HG03139 (cell line): Measurements from ENCODE around the gene RFX1.
A peak's percentile ranks its signal among the peaks of the same experiment; 100 is the strongest.

ENCODE experiments used
- ATAC-seq: cut with Tn5 transposase; IDR thresholded peaks from one replicate; pipeline ENCODE4 v1.9.1; 2021; ENCODE audit not compliant: unreplicated experiment

The RFX1 gene

DNA sequence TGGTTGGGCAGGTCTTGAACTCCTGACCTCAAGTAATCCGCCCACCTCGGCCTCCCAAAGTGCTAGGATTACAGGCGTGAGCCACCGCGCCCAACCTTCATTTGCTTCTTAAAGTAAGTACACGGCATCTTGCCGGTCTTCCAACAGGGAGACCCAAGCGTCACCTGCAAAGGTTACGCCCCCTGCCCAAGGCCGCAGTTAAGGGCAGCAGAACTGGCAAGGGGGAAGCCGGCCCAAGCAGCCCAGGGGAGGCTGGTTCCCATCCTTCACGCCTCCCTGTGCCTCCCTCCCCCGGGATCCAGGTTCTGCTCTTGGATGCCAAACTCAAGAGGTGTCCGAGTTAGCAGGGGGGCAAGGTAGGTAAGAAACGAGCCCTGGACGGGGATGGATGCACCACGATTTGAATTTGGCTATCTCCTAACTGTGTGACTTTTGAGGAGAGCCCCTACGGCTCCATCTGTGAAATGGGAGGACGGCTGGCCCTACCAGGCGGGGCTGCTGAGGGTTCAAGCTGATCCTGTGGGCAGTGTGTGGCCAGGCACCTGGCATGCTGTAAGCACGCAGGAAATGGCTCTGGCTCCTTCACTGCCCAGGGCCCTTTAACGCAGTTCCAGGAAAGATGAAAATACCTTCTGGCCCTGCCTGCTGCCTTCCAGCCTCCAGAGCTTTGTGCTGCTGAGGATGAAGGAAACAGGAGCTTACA lies 9.0 kb downstream of the RFX1 start:
- no peak for ATAC-seq

DNA sequence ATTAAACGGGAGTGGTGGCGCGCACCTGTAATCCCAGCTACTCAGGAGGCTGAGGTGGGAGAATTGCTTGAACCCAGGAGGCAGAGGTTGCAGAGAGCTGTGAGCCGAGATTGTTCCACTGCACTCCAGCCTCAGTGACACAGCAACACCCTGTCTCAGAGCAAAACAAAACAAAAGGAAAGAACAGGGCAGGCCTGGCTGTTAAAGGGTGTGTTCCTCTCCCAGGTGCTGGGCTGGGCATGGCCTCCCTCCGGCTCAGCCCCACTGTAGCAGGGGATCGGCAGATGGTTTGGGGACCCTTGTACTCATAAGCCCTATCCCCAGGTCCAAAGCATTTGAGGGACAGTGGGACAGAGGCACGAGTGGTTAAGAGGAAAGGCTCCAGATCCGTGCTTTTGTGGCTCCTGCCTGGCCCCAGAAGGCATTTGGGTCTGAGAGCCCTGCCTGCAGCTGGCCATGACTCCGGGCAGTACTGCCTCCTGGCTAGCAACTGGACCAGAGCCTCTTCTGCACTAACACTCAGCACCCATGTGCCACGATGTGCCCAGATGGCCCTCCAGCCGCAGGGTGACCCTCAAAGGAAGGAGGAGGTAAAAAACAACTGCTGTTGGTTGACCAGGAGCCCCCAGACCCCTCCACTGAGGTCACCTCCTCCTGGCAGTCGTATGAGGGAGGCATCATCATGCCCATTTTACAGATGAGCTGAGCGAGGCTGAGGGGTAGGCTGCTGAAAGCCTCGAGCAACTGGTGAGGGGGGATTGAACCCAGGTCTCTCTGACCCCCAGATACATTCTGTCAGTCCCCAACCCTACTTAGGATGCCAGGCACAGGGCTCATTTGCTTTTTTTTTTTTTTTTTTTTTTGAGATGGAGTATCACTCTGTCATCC lies 10.0 kb downstream of the RFX1 start:
- no peak for ATAC-seq

DNA sequence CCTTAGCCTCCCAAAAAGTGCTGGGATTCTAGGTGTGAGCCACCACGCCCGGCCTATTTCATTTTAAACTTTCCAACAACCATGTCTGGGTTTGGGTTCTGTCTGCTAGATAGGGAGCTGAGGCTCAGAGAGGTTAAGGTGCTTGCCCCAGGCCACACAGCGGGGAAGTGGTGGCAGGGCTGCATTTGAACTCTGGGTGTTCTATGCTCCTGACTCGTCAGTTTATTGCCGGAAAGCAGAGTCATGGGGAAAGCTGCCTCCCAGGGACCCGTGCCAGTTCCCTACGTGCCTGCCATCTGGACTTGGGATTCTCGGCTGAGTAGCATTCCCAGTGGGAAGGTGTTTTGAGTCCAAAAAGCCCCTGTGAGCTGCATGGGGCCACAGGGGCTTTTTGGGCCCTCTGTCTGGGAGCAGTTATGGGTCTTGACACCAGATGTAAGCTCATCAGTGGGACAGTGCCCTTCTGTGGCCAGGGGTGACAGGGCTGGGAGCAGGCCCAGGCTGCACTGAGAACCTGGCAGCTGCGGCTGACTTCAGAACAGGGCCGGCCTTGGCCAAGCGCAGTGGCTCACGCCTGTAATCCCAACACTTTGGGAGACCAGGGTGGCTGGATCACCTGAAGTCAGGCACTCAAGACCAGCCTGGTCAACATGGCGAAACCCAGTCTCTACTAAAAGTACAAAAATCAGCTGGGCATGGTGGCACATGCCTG lies 10.9 kb downstream of the RFX1 start:
- ATAC-seq, result no peak

DNA sequence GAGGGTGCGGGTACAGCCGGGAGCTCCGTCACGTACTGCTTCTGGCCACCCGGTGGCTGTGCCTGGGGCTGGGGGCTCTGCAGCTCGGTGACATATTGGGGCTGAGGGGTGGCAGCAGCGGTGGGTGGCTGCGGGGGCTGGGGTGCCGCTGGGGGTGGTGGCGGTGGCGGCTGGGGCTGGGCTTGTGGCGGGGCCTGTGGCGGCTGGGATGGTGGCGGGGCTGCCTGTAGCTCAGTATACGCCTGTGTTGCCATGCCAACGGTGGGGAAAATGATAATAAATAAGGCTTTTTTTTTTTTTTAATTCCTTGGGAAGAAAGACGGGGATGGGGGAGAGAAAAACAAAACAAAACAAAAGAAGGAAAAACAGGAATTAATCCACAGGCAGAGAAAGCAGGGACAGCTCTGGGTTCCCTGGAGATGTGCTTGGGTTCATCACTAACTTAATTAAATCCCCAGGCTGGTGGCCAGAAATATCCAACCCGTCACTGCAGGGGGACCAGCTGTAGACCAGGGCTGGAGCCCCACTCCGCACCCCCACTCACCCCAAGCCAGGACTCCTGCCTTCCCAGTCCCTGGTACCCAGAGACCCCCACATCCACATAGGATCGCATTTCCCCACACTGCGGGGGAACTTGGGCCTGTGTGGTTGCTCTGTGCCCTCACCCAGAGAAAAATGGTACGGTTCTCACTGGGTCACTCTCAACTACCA lies 12.4 kb downstream of the RFX1 start:
- no peak for ATAC-seq

DNA sequence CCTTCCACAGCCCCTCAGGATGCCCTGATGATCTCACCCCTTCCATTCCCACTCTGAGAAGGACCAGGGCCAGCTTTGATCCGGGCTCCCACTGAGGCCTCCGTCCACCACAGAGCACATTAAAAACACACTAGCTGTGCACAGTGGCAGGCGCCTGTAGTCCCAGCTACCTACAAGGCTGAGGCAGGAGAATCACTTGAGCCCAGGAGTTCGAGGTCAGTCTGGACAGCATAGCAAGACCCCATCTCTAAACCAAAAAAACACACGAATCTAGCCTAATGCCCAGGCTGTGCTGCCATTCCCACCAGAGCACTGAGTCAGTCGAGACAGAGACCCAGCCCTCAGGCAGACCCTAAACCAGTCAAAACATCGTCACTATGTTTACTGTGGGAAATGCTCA lies 14.1 kb downstream of the RFX1 start:
- no peak for ATAC-seq

DNA sequence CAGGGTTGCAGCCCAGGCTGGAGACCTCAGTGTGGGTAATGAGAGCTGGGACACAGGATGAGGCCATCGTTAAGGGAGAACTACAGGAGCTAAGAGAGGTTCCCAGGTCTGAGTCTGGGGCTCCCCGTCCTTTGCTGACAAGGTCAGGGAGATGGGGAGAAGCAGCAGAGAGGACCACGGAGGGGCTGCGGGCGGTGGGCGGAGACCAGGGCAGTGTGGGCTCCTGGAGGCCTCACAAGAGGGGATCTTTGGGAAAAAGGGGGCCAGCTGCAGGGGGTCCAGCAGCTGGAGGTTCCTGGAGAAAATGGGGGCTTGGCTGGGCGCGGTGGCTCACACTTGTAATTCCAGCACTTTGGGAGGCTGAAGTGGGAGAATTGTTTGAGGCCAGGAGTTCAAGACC lies 16.0 kb downstream of the RFX1 start:
- ATAC-seq, result no peak

DNA sequence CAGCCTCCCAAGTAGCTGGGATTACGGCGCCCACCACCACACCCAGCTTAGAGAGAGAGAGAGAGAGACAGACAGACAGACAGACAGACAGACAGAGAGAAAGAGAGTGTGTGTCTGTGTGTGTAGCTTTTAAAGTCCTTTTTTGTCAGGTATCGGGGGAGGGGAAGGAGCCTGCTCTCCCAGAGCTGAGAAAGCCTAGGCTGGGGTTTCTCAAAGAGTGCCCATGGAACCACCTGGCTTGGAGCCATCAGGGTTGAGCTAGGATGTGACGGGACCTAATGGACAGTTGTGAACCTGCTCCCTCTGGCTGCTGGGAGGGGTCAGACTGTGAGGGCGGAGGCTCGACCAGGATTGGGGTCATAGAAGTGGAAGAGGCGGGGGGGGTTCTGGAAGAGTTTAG lies 16.6 kb downstream of the RFX1 start:
- ATAC-seq, result no peak

DNA sequence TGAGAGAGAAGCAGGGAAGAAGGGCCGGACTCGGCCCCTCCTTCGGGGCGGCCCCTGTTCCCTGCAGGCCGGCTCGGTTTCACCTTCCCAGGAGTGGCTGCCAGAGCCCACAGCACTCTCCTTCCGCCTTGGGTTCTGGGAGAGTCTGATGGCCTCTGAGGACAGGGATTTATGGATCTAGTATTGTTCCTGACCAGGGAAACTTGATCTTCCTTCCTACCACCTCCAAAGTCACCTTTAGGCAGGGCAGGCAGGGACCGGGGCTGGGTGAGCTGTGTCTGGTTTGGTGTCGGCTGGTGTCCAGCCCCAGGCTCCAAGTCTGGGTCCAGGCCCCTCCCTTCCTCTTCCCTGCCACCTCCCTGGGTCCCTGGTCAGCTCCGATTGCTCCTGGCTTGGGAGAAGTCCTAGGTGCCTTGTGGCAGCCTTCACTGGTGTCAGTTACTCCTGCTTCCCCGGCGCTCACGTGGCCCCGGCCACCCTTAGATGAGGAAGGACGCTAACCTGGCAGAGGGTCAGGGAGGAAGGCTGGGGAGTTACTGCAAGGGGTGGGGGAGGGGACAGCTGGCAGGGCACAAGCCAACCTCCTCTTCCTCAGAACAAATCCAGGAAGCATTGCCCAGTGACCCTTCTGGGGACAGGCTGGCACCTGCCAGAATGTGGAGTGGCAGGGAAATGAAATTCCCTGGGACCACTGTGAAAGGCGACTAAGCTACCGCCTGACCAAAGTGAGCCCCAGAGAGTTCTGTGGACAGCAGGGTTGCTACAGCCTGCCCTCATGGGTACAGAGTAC lies 18.8 kb downstream of the RFX1 start:
- no peak for ATAC-seq

DNA sequence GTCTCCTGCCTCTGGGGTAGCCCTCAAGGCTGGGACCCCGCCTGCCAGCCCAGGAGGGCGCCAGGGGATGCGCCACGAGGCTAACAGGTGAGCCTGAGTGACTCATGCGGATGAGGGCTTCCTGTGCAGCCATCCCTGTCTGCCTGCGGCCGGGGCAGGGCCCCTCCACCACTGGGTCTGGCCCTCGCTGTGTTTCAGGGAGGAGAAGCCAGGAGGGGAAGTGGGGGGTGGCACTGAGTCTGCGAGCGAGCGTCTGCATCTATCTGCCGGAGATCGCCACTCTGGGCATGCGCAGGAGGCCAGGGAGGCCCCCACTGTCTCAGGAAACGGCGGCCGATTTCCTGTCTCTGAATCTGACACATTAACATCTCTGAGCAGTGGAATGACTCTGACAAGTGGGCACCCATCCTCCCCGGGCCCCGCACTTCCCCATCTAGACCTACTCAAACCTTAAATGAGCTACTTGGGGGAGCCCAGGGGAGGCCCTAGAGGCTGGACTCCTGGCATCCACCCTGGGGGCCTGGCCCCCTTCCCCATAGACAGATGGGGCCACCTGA lies 19.7 kb downstream of the RFX1 start:
- peak; percentile 79 for ATAC-seq

DNA sequence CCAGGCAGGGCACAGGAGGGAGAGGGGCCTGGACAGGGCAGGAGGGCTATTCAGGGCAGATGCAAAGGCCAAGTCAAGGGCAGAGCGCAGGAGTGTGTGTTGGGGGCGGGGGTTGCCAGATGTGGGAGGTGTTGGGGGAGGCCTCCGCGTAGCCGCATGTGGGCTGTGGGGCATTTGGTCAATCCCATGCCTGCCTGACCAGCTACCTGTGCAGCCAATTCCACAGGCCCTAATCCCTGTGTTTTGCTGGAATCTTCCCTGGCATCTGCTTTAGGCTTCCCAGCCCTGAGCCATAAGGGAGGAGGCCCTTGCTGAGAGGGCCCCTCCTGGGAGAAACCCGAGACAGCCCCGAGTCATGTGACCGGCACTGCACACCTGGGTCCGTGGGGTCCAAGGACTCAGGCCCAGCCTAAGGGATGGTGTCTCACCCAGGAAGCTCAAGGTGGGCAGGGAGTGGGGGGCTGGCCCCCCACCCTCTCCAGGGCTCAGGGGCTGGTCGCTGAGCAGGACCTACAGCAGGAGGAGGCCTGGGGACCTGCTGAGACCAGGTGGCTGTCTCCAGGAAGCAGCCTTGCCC lies 20.3 kb downstream of the RFX1 start:
- no peak for ATAC-seq

DNA sequence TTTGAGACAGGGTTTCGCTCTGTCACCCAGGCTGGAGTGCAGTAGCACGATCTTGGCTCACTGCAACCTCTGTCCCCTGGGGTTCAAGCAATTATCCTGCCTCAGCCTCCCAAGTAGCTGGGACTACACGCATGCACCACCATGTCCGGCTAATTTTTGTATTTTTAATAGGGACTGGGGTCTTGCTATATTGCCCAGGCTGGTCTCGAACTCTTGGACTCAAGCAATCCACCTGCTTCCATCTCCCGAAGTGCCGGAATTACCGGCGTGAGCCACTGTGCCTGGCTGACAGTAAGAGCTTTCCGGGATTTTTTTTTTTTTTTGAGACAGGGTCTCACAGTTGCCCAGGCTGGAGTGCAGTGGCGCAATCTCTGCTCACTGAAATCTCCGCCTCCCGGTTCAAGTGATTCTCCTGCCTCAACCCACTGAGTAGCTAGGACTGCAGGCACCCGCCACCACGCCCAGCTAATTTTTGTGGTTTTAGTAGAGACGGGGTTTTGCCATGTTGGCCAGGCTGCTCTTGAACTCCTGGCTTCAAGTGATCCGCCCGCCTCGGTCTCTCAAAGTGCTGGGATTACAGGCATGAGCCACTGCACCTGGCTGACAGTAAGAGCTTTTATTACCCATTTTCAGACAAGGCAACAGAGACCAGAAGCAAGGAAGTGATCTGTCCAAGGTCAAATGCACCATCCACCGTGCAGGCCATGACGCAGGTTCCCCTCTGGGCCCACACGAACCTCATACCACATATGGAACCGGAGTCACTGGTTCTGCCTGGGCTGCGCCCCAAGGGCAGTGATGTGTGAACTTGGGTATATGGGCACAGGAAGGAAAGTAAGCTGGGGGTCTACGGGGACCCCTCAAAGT lies 21.0 kb downstream of the RFX1 start:
- ATAC-seq, result no peak

DNA sequence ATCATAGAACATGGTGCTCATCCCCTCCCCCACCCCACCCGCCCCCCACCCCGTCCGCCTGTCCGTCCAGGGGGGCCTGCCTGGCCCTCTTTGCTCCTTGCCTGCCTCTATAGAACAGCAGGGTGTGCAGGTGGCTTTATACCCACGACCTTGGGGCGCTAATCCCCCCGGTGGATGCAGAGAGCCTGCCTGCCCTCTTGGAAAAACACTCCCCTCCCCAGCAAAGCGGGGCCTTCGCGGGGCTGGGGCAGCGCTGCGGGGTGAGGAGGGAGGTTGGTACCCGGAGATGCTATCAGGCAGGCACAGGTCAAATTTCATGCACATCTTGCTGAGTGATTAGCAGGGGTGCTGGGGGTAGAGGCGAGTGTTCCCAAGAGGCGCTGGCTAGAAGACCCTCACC lies 21.9 kb downstream of the RFX1 start:
- no peak for ATAC-seq

DNA sequence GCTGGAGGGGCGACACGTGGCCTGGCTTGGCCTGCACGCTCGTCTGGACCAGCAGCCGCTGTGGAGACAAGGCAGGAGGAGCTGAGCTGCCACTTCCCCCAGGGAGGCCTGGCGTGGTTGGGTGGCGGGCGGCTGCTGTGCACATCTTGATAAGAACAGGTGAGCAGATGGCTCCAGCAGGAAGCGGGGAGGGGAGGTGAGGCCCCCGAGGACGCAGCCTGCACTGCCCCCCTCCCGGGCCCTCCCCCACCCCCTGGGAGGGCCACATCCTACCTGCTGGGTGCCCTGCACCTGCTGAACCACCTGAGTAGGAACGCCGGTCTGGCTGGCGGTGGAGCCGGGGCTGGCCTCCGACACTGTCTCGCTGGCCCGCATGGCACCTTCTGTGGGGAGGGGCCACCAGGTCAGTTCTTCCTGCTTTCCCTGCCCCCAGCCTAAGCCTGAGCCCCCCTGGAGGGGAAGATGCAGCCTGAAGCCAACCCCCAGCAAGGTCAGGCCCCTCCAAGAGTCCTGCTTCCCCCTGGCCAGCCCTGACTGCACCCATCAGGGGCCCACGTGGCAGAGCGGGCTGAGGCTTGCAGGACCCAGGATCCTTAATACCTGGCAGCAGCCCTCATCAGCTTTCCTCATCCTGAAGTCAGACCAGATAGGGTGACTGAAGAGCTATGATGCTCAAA lies 22.8 kb downstream of the RFX1 start:
- no peak for ATAC-seq

DNA sequence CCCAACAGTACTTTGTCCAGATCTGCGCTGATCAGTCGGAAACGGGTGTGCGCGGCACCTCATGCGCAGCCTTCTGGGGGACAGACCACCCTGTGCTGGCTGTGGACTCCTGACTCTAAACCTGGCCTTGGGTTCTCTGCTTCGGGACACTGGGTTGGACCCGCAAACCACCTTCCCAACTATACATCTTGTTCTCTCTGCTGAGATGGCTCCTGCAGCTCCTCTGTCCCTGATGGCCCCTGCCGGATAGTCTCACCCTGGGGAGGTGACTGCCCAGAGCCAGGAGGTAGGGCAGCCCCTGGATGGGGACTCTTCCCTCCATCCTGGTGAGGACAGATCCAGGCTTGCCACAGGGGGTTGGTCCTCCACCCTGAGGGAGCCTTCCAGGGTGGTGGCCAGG lies 23.3 kb downstream of the RFX1 start:
- no peak for ATAC-seq

DNA sequence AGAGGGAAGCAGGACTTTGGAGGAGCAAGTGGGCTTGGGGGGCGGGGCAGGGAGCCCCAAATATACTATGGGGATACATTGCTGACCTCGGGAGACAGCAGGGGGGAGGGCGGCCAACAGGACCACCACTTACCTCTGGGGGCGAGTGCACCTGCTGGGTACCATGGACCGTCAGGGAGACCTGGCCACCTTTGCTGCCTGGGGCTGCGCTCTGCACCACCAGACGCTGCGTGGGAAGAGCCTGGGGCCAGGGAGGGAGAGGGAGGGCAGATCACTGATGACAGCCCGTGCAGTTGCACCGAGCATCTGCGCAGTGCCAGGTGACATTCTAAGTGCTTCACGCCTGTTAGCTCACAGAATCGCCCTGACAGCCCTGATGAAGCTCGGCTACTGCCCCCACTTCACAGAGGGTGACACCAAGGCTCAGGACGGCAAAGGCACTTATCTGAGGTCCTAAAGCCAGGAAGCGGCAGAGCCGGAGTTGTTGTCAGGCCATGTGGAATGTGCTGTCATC lies 24.1 kb downstream of the RFX1 start:
- ATAC-seq, result no peak

DNA sequence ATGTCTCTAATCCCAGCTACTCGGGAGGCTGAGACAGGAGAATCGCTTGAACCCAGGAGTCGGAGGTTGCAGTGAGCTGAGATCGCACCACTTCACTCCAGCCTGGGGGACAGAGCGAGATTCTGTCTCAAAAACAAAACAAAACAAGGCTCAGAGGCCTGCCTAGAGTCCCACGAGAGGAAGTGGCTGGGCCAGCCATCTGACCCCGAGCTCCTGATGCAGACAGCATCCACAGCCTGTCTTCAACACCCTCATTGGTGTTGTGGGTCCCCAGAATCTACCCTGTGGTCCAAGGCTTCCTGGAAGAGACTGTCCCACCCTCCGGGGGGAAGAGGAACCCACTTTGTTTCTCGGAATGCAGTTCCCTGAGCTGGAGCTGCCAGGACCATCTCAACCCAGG lies 24.7 kb downstream of the RFX1 start:
- ATAC-seq, result no peak

DNA sequence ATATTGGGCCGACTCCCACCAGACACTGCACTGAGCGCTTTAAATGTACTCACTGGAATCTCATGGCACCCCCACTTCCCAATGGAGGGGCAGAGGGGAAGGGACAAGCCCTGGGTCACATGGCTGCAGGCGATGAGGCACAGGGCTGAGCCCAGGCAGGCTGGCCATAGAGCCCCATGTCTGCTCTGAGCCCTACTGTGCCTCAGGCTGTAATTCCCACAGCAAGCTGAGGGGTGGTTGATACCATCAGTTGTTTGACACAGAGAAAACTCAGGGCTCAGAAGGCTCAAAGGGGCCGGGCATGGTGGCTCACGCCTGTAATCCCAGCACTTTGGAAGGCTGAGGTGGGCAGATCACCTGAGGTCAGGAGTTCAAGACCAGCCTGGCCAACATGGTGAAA lies 25.1 kb downstream of the RFX1 start:
- no peak for ATAC-seq

DNA sequence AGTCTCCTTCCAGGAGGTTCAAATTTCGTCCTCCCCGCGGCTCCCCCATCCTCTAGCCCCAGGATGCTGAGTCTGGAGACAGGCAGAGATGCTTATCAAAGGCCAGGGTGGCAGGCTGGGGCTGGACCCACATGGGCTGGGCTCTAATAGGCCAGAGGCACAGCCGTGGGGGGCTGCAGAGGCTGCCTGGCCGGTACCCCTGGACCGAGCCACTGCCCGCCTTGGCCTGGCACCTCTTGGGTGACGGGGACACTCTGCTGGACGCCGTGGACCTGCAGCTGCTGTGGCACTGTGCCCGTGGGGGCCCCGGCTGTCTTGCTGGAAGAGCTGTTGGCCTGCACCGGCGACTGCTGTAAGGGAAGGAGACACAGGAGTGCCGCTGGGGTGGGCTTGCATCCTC lies 25.8 kb downstream of the RFX1 start:
- ATAC-seq, result no peak
